ENCODE data around the gene ATP5F1E. TPM values are rescaled to one million over a fixed set of nuclear protein-coding genes. Genes with fewer than 3 reads are reported as not detected.

The ATP5F1E gene
- total RNA-seq, 1 experiment from 2014 or later = 52.7 TPM

- H3K4me3 Mint-ChIP-seq = no peak overlapping the region; a peak in 1 of 5 replicates
- peaks cover 35 to 83% (median 67%) of the 10 kb centered on the region in 3 experiments for H3K36me3 Mint-ChIP-seq (ENCODE audit: insufficient read depth in 1 of 3, low read depth in 3 of 3)
- peaks cover 4% of the 10 kb centered on the region; the same call in 1 of the 2 replicates for H3K79me2 ChIP-seq (ENCODE audit: insufficient read depth, low read length)
- no peak overlapping the region for H3K14ac ChIP-seq (ENCODE audit: insufficient read depth, low read length)
- WGBS (ENCODE audit: extremely low coverage, insufficient read length, low lambda C conversion rate) = no CpG with 5 or more reads among the region's 5 CpGs
- H3K27me3 ChIP-seq (ENCODE audit: insufficient read depth, low read length) = no peaks in the 10 kb centered on the region
- H3K4me1 ChIP-seq (ENCODE audit: insufficient read depth, low read length) = peaks cover 3% of the 10 kb centered on the region
- H3K56ac ChIP-seq (ENCODE audit: insufficient read length, low read depth, low read length) = no peak overlapping the region
- H4K91ac ChIP-seq (ENCODE audit: insufficient read length, low read depth, low read length) = no peak overlapping the region
- TF ChIP-seq CTCF (conservative IDR thresholded peaks at IDR 0.05) = no peak
- no peak overlapping the region for H3K27ac Mint-ChIP-seq
- H3K27me3 Mint-ChIP-seq (ENCODE audit: low read depth) = peaks cover 37% of the 10 kb centered on the region
- H2AK5ac ChIP-seq (ENCODE audit: insufficient read length, low read length) = no peak overlapping the region
- H3K23ac ChIP-seq (ENCODE audit: insufficient read length, low read depth, low read length) = no peak overlapping the region
- H4K8ac ChIP-seq (replicated peaks; ENCODE audit: insufficient read length, low read depth, low read length) = no peak overlapping the region
- H3K4me2 ChIP-seq (ENCODE audit: insufficient read depth, insufficient read length, low read length) = no peak overlapping the region
- H2AFZ ChIP-seq (ENCODE audit: low read length) = no peak overlapping the region
- no peak overlapping the region for H3T11ph ChIP-seq (ENCODE audit: low read length)
- peaks cover 3% of the 10 kb centered on the region for H3K23me2 ChIP-seq (ENCODE audit: insufficient read length, low read depth, low read length, poor library complexity, severe bottlenecking)
- no peak overlapping the region for H3K9ac ChIP-seq (ENCODE audit: extremely low read depth, insufficient read length, low read length)
- H3K4ac ChIP-seq (ENCODE audit: low read depth, low read length) = no peak overlapping the region
- no peaks in the 10 kb centered on the region for H3K79me1 ChIP-seq (ENCODE audit: insufficient read depth, low read depth, low read length, poor library complexity, severe bottlenecking)
- H3K18ac ChIP-seq (ENCODE audit: insufficient read length, low read depth, low read length) = no peak overlapping the region
- H3K9me3 Mint-ChIP-seq = no peaks in the 10 kb centered on the region
- H2BK12ac ChIP-seq (ENCODE audit: insufficient read length, low read depth, low read length) = no peak overlapping the region
- H4K20me1 ChIP-seq (ENCODE audit: control insufficient read depth, insufficient read depth, insufficient read length) = no peaks in the 10 kb centered on the region
- H3K9me3 ChIP-seq (ENCODE audit: control insufficient read depth, low read depth, low read length) = no peaks in the 10 kb centered on the region
- H2BK20ac ChIP-seq (ENCODE audit: low read depth, low read length, poor library complexity, severe bottlenecking) = no peak overlapping the region
- no peak overlapping the region for H4K5ac ChIP-seq (ENCODE audit: insufficient read length, low read depth, low read length)
- DNase-seq = no peak
- H3K27ac ChIP-seq (ENCODE audit: insufficient read length, low read depth, low read length) = no peak overlapping the region
- peaks cover 28 to 41% of the 10 kb centered on the region in 2 experiments for H3K4me1 Mint-ChIP-seq
- H2BK120ac ChIP-seq (ENCODE audit: low read depth, low read length, poor library complexity, severe bottlenecking) = no peak overlapping the region
- no peak overlapping the region for H2BK15ac ChIP-seq (ENCODE audit: low read depth, low read length)
- H2BK5ac ChIP-seq (ENCODE audit: insufficient read length, low read length) = no peak overlapping the region
These were observed 5.0 kb downstream of the ATP5F1E start for GRCh38 chr20:59026904-59027740.
